DMS114 treated with DMSO at 0.1 percent for 48 hours (cell line): Measurements from ENCODE around the gene MBLAC1.

Experiments used
- DNase-seq: peaks from one replicate; lab custom pipeline; 2025; ENCODE audit not compliant: unreplicated experiment; lab: John Stamatoyannopoulos, UW

Gene MBLAC1

DNA sequence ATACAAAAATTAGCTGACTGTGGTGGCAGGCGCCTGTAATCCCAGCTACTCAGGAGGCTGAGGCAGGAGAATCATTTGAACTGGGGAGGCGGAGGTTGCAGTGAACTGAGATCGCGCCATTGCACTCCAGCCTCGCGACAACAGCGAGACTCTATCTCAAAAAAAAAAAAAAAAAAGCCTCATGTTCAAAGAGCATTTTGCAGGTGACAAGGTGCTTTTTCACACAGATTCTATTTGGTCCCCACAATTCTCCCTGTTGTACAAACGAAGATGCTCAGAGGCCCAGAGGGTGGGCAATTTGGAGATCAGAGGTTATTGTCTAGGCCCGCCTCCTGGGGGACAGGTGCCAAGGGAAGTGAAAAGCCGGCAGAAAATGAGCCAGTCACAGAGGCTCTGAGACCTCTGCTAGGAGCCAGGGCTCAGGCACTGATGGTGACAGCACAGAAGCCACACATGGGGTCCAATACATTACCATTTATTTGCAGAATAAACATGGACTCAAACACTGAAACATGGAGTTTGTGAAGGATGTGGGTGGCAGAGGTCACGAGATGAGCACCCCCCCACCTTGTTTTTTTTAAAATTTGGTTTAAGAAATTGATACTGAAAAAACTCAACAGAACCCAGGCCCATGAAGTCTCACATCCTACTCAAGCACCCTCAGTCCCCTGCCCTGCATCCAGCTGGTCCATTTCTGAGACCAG, 42.5 kb downstream of the MBLAC1 start:
- DNase-seq, result no peak

DNA sequence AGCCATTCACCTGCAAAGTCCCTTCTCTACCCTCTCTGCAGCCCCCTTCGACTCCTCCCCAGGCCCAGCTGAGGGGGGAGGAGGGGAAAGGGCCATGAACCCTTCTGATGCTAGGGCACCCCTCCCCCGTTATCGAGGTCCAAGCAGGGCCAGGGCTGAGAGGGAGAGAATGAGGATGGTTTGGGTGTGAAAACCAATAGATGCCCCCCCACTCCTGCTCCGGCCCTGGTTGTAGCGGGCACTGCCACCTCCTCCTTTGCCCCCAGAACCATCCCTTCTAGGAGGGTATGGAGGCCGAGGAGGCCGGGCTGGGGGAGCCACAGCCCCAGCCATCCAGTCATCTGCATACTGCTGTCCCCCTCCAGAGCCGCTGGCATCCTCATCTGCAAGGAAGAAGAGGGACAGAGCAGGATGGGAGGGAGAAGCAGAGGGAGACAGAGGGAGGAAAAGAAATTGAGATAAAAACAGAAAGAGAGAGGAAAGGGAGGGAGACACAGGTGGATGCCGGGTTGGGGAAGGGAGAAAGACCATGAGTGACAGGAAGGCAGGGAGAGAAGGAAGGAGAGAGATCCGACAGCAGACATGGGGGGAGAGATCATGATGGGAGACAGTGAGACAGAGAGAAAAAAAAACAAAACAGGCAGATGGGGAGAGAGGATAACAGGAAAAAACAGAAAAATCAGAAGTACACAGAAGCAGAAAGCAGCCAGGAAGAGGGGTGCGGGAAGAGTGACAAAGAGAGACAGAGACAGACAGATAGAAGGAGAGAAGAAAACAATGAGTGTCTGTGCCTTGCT, 43.5 kb downstream of the MBLAC1 start:
- DNase-seq, result no peak

DNA sequence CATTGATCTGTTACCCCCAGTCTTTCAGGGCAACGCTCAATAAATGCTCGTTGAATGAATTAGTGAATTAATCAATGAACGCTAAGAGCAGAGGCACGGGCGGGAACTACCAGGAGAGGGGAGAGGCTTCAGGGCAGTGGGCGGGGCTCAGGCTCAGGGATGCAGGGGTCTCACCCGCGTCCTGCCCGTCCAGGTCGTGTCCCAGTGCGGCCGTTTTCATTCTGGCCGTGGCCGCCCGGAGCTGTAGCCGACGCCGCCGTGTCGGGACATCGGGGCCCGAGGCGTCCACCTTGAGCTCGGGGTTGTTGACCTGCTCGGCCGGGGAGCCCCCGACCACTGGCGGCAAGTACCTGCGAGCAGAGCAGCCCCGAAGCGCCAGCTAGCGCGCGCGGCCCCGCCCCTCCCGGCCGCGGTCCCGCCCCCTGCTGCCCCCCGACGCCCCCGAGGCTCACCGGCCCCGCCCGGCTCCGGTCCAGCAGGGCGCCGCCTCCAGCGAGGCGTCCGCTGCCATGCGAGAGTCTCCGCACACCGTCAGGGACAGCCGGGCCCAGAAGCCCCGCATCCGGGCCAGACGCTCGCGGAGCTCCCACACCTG, 44.4 kb downstream of the MBLAC1 start:
- no peak for DNase-seq

DNA sequence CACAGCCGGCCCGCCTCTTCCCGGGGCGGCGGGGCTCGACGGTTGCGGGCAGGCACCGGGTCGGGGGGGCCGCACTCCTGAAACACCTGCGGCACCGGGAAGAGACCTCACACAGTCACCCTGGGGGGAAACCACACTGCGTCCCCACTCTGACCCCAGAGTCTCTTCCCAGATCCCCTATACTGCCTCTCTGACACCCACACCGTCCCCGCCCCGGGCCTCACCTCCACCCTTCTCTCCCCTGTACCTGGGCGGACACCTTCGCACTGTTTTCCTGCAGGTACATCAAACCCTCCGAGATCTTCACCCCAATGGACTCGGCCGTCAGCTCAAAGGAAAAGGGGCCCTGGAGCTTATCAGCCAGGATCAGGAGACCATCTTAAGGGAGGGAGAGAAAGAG, 45.1 kb downstream of the MBLAC1 start:
- DNase-seq, result no peak

DNA sequence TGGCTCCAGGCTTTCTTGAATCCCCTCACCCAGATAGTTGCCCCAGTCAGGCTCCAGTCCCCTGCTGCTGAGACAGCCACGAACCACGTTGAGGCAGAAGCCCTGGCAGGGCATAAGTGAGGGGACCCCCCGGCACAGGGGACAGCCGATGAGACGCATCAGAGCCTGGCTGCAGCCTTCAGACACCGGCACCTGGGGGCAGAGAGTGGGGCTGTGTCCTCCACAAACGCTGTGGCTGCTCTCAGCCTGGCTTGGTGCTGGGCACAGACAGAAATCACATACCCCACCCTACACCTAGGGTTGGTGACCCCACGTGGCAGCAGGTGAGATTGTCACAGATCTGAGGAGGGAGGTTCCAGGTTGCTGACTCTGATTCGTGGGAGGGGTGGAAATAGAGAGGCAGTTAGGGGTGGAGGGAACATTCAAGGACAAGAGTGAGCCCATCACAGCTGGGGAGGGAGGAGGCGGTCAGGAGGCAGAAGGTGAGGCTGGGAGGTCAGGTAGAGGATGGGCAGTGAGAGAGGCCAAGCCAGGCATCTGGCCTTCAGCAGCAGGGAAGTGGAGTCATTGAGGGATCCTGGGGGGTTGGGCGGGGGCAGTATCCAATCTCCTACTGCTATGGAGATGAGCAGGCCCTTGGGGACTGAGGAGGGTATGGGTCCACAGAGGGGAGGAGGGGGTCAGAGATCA, 47.2 kb downstream of the MBLAC1 start:
- DNase-seq, result no peak

DNA sequence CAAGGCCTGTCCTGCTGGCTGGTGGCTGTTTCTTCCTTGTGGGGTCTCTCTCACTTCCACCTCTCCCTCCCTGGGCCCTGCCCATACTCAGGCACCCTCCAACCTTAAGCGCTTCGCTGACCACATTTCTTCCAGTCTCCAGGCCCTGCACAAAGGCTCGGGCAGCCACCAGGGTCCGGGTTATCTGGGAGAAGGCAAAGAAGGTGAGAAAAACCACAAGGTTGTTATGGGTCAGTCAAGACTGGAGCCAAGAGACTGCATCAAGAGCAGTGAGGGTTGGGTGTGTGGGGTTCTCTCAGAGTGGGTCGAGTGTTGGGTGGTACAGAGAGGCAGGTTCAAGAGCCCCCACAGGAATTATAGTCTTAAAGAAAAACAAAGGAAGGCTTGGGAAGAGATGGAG, 47.8 kb downstream of the MBLAC1 start:
- no peak for DNase-seq

DNA sequence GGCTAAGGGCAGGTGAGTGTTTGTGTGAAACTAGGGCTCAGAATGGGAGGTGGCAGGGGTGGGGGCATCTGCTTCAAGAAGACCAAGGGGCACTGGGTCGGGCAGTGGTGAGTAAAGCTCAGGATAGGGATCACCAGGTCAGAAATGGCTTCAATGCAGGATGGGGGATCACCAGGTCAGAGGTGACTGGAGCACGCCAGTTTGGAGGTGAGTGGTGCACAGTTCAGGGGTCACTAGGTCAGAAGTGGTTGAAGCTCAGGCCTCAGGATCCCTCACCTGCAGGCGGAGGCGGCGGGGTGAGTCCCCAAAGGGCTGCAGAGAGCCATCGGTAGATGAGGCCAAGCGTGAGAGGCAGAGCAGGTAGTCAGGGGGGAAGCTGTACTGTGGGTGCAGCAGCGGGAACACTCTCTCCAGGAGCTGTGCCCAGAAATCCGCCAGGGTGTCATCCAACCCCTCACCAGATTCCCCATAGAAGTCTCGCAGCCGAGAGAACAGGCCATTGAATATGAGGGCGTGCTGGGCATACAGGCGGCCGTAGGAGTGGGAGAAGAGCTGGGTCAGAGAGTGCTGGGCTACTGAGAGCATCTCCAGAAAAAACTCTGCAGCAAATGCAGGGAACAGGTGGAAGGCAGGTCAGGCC, 48.6 kb downstream of the MBLAC1 start:
- DNase-seq, result no peak

DNA sequence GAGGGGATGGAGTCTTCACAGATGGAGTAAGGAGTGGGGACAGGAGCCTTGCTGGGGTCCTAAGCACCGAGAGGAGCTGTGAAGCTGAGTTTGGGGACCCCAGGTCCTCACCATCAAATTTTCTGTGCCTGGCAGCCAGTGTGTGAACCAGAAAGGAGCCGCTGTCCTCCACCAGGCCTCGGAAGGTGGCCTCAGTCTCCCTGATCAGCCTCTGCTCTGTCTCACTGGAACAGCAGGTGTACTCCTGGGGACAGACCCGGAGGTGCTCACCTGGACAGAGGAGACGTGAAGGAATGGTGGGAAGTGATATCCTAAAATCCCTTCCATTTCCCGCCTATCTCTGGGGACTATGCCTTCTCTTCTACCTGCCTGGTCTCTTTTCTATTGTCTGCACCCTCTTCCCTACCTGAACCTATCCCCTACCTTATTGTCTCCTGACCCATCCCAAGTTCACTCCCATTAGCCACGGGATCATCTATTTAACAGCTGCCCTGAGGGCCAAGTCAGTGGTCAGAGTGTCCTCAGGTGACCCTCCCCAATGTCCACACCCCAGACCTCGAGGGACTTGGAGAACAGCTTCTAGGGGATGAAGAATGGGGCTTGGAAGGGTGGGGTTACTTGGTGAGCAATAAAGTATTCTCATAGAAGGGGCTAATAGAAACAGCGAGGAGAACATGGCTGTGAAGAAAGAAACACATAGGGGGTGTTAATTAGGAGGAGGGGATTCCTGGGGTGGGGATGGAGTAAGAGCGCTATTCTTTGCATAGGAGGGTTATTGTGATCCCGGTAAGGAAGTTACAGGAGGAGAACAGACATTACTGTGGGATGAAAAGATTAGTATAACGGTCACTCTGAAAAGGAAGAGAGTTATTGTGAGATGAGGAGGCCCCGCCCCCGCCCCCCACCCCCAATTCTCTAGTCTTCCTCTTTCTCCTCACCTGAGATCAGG, 49.6 kb downstream of the MBLAC1 start:
- no peak for DNase-seq

DNA sequence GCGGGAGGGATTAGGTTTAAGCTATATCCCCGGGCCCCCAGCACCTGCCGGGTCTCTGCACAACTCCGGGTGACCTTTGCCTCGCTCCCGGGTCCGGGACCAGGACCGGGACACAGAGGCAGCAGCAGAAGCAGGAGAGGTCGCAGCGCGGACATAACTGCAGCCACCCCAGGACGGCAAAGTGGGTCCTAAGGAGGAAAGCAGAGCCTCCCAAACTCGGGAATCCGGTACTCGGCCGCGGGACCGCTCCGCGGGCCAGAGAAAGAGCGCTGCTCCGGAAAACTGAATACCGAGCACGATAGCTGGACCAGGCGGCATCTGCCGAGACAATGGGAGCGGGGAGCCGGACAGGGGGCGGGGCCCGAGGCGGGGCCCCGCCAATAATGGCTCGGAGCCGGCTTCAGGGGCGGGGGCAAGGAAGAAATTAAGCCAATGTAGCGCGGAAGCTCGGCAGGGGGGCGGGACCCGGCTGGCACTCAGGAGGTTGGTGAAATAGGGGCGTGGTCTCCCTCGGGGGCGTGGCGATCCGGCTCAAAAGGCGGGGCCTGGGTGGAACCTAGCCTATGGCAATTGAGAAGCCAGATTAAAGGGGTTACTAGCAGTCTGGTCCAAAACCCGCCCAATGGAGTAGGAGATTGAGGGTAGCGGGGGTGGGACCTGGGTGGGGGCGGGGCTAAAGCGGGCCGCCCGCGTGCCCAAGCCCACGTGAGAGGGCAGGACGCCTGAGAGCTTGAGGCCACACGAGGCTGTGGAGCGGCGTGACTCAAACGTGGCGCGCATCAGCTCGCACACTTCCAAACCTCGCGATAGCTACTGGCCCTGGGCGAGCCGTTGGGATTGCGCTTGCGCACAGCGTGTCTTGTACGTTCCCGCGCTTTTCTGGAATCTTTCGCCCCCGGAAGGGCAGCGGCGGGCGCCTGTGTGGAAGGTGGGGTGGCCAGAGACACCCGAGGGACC, 50.6 kb downstream of the MBLAC1 start, which contains the start of the genes GPC2 and STAG3:
GPC2 (minus strand) TSS at position 337 of the 957 bp plus-strand sequence; CDS start at position 155, 182 bp downstream.
STAG3 (plus strand) TSS at position 874 of the 957 bp plus-strand sequence. CDS start 2,639 bp downstream, outside the sequence.
- DNase-seq, result peak; percentile 93
